ENCODE data around the gene ERP27. TPM values are rescaled to one million over a fixed set of nuclear protein-coding genes. Genes with fewer than 3 reads are reported as not detected.

Gene ERP27
- total and polyA plus RNA-seq, 2 of the 8 experiments (the other 6 are each of a cell fraction or from before 2014, with no cell fraction given): not detected

DNA sequence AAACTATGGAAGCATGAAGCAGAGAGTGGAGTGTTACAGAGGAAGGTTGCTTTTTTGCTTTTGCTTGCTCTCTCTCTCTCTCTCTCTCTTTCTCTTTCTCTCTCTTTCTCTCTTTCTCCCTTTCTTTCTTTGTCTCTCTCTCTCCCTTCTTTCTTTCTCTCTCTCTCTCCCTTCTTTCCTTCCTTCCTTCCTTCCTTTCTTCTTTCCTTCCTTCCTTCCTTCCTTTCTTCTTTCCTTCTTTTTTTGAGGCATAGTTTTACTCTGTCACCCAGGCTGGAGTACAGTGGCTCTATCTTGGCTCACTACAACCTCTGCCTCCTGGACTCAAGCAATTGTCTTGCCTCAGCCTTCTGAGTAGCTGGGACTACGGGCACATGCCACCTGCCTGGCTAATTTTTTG lies 15.4 kb upstream of the ERP27 start:
- Histone ChIP-seq H3K56ac (replicated peaks; ENCODE audit: insufficient read length, low read depth, low read length) (no peak overlapping the region), H3K27ac (ENCODE audit: low read depth, low read length) (no peak overlapping the region)
- no peak for FAIRE-seq
- TF ChIP-seq TAF7 (optimal IDR thresholded peaks at IDR 0.05; ENCODE audit: borderline replicate concordance, low read depth, low read length) (no peak), KDM1A (IDR thresholded peaks at IDR 0.05; ENCODE audit: borderline replicate concordance, low read length) (no peak), TAF1 (IDR thresholded peaks at IDR 0.05; ENCODE audit: low read depth, low read length) (no peak), RNF2 (IDR thresholded peaks at IDR 0.05; ENCODE audit: borderline replicate concordance, low read depth, low read length, missing control alignments, poor library complexity, severe bottlenecking) (no peak), SP1 (IDR thresholded peaks at IDR 0.05; ENCODE audit: low read depth, low read length) (no peak), HDAC2 (IDR thresholded peaks at IDR 0.05; ENCODE audit: borderline replicate concordance in 1 of 2, low read depth in 2 of 2, low read length in 2 of 2) (no peak), ASH2L (IDR thresholded peaks at IDR 0.05; ENCODE audit: low read length) (no peak), SIN3A (conservative IDR thresholded peaks at IDR 0.05 in 1 of 2, IDR thresholded peaks at IDR 0.05 in 1 of 2; ENCODE audit: low read depth in 1 of 2, low read length in 2 of 2) (no peak), JUN (IDR thresholded peaks at IDR 0.05; ENCODE audit: low read depth, low read length) (no peak), MAX (IDR thresholded peaks at IDR 0.05) (no peak), ZNF274 (IDR thresholded peaks at IDR 0.05; ENCODE audit: borderline replicate concordance, extremely low read depth, low read length) (no peak), CBX8 (IDR thresholded peaks at IDR 0.05; ENCODE audit: borderline replicate concordance, low read depth, low read length) (no peak), PHF8 (conservative IDR thresholded peaks at IDR 0.05; ENCODE audit: low read depth, low read length) (no peak), SRF (IDR thresholded peaks at IDR 0.05; ENCODE audit: low read depth, low read length) (no peak)

More for the DNA sequence above, 15.4 kb upstream of the ERP27 start:
- Histone ChIP-seq H3K4ac (replicated peaks; ENCODE audit: insufficient read length, low read depth, low read length) (no peak overlapping the region), H2BK120ac (replicated peaks; ENCODE audit: low read depth, low read length) (no peak overlapping the region), H3K9me3 (ENCODE audit: insufficient read depth in 2 of 2, low read depth in 1 of 2, low read length in 1 of 2) (no peaks in the 10 kb centered on the region), H3K23me2 (ENCODE audit: low read depth, low read length) (no peaks in the 10 kb centered on the region), H4K8ac (ENCODE audit: extremely low read depth, insufficient read depth, low read length) (no peak overlapping the region), H2BK5ac (ENCODE audit: low read depth, low read length) (no peak overlapping the region), H2BK12ac (ENCODE audit: low read depth, low read length) (no peak overlapping the region), H4K91ac (replicated peaks; ENCODE audit: insufficient read length, low read length) (no peak overlapping the region), H3K4me3 (ENCODE audit: extremely low read depth in 1 of 4, insufficient read depth in 2 of 4, low read depth in 3 of 4, low read length in 4 of 4) (no peak overlapping the region), H3K18ac (ENCODE audit: extremely low read depth, low read length) (no peak overlapping the region), H3K36me3 (ENCODE audit: control insufficient read depth in 2 of 4, insufficient read depth in 4 of 4, low read length in 3 of 4) (no peaks in the 10 kb centered on the region), H3K79me1 (ENCODE audit: low read depth, low read length) (no peaks in the 10 kb centered on the region), H4K20me1 (replicated peaks in 1 of 2; ENCODE audit: control insufficient read depth in 1 of 2, insufficient read depth in 2 of 2, low read length in 2 of 2) (no peaks in the 10 kb centered on the region), H2BK20ac (ENCODE audit: low read length) (no peak overlapping the region), H3K14ac (ENCODE audit: insufficient read length) (no peak overlapping the region), H3K4me2 (ENCODE audit: insufficient read depth in 1 of 2, low read depth in 2 of 2, low read length in 2 of 2) (no peak overlapping the region), H4K5ac (ENCODE audit: insufficient read length, low read depth, low read length) (no peak overlapping the region), H3K9ac (replicated peaks in 1 of 4; ENCODE audit: extremely low read depth in 1 of 4, low read depth in 3 of 4, low read length in 3 of 4) (no peak overlapping the region), H2AFZ (ENCODE audit: low read length) (no peak overlapping the region), H2AK5ac (ENCODE audit: low read depth, low read length) (no peak overlapping the region), H3K79me2 (ENCODE audit: control insufficient read depth in 1 of 2, insufficient read depth in 2 of 2, low read length in 2 of 2) (no peaks in the 10 kb centered on the region), H2BK15ac (ENCODE audit: low read length) (no peak overlapping the region), H3K27me3 (replicated peaks in 1 of 4; ENCODE audit: control insufficient read depth in 3 of 4, extremely low read depth in 1 of 4, insufficient read depth in 3 of 4, low read length in 3 of 4) (no peaks in the 10 kb centered on the region), H3K23ac (ENCODE audit: insufficient read length) (no peak overlapping the region), H3K4me1 (replicated peaks in 1 of 4; ENCODE audit: control insufficient read depth in 3 of 4, insufficient read depth in 4 of 4, low read length in 3 of 4) (peaks cover 0 to under 1% (median 0%) of the 10 kb centered on the region in 4 experiments; a peak in 1 of 7 replicates)
- CTCF ChIA-PET (ENCODE audit: partially characterized antibody): interaction anchor here (1.1 kb wide), 1 partner anchor 15 kb away, joined by 4 read pairs; the partner anchor contains the start of gene ERP27
- WGBS, 2 experiments (ENCODE audit: extremely low coverage in 1 of 2, insufficient coverage in 1 of 2, insufficient read length in 1 of 2, insufficient replicate concordance in 2 of 2, low coverage in 1 of 2, low lambda C conversion rate in 2 of 2, missing lambda C conversion rate in 1 of 2): 100% methylated on average over 1 of the region's 1 CpG; no CpG with 5 or more reads in 1 of the 2 experiments
- DNase-seq (ENCODE audit: low read depth in 1 of 2, low spot score in 2 of 2): no peak
- POLR2A ChIA-PET (ENCODE audit: partially characterized antibody): no interaction called here

Measured in H1 (cell line).